Measurements from ENCODE around the gene HOMER1.

GRCh38 chr5:79464278-79464677, 49.7 kb downstream of the HOMER1 start:
- no peak for TF ChIP-seq CTCF (IDR thresholded peaks at IDR 0.05)
- no peak for TF ChIP-seq POLR2A (IDR thresholded peaks at IDR 0.05)

All from transverse colon (tissue), 3 donors.